ENCODE results near the gene OPCML. TPM values are rescaled to one million over a fixed set of nuclear protein-coding genes. Genes with fewer than 3 reads are reported as not detected.

OPCML gene
- total RNA-seq (2021; ENCODE audit: unreplicated experiment) (not detected), Bru-seq, nascent RNA (percentile 1 among the genes with signal in this experiment), BruChase-seq, experiment 1, labeled RNA remaining after a 2-hour chase (percentile 0 among the genes with signal in this experiment), BruChase-seq, experiment 2, labeled RNA remaining after a 6-hour chase (percentile 1 among the genes with signal in this experiment)
- polyA plus RNA-seq (2012; ENCODE audit: insufficient read length) = not detected
- long read RNA-seq = 0 reads

DNA sequence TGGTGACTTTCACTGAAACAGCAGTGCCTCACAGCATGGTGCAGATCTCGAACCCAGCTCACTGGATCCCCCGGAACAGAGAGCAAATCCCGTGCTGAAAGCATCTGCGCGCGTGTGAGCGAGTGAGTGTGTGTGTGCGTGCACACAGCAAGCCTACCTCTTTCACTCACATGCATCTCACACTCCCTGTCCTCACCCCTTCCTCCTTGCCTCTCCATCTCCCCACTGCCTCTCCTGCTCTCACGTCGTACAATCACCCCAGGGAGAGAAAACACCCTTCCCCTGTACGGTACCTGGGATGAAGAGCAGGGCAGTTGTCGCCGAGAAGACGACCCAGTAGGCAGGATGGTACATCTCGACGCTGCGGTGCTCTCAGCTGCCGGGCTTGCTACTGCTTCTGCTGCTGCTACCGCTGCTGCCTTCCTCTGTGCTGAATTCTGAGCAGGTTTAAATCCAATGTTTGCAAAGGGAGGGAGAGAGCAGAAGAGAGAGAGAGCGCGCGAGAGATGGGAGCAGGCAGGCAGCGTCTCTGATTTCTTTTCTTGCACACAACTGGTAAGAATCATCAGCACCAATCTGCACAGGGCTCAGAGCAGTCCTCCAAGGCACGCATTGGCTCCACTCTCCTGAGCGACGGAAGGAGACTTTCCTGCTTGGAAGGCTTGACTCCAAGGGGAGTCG, at the start of gene OPCML:
Gene OPCML, minus strand, starts transcription at position 531 of the 681 bp plus-strand sequence.
- ATAC-seq = peak; percentile 65
- H3K36me3 ChIP-seq (ENCODE audit: control insufficient read depth, insufficient read depth, low read length) = no peaks in the 10 kb centered on the region
- POLR2A ChIA-PET = no interaction called here
- CTCF ChIA-PET = no interaction called here
- no peaks in the 10 kb centered on the region for H3K9me3 ChIP-seq (ENCODE audit: control insufficient read depth, insufficient read depth, low read depth, low read length)
- H3K27me3 ChIP-seq (ENCODE audit: control insufficient read depth, insufficient read depth, low read length) = peaks cover 22% of the 10 kb centered on the region
- no TSS peak for BruUV-seq (replicated peaks)
- TF ChIP-seq SIN3A (IDR thresholded peaks at IDR 0.05; ENCODE audit: borderline replicate concordance, insufficient read depth, low read depth, low read length) = no peak
- no peak for TF ChIP-seq CTCF (IDR thresholded peaks at IDR 0.05)
- no peak for TF ChIP-seq POLR2AphosphoS5 (IDR thresholded peaks at IDR 0.05; ENCODE audit: low read depth, low read length)
- TF ChIP-seq, protein P1, sequence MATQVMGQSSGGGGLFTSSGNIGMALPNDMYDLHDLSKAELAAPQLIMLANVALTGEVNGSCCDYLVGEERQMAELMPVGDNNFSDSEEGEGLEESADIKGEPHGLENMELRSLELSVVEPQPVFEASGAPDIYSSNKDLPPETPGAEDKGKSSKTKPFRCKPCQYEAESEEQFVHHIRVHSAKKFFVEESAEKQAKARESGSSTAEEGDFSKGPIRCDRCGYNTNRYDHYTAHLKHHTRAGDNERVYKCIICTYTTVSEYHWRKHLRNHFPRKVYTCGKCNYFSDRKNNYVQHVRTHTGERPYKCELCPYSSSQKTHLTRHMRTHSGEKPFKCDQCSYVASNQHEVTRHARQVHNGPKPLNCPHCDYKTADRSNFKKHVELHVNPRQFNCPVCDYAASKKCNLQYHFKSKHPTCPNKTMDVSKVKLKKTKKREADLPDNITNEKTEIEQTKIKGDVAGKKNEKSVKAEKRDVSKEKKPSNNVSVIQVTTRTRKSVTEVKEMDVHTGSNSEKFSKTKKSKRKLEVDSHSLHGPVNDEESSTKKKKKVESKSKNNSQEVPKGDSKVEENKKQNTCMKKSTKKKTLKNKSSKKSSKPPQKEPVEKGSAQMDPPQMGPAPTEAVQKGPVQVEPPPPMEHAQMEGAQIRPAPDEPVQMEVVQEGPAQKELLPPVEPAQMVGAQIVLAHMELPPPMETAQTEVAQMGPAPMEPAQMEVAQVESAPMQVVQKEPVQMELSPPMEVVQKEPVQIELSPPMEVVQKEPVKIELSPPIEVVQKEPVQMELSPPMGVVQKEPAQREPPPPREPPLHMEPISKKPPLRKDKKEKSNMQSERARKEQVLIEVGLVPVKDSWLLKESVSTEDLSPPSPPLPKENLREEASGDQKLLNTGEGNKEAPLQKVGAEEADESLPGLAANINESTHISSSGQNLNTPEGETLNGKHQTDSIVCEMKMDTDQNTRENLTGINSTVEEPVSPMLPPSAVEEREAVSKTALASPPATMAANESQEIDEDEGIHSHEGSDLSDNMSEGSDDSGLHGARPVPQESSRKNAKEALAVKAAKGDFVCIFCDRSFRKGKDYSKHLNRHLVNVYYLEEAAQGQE (IDR thresholded peaks at IDR 0.05; ENCODE audit: insufficient read depth in 1 of 2, low read depth in 2 of 2, low read length in 1 of 2) = no peak
- TF ChIP-seq TCF7L2 (IDR thresholded peaks at IDR 0.05; ENCODE audit: low read depth, low read length) = no peak
- no peaks in the 10 kb centered on the region for H3K4me1 ChIP-seq (ENCODE audit: control insufficient read depth, insufficient read depth, low read length)
- DNase-seq (ENCODE audit: low read depth, low spot score) = no peak
- in situ Hi-C loops (cut with HindIII; ENCODE audit: low pct_unique_long_range_greater_than_20kb, low sequenced_read_pairs) = no loop called here
- intact Hi-C loops (cut with micrococcal nuclease; ENCODE audit: unreplicated experiment) = no loop called here
- peak within 1 kb of the TSS in 1 of 2 experiments; percentile 4; a peak in 1 of 4 replicates for H3K4me3 ChIP-seq (ENCODE audit: low read depth in 2 of 2, low read length in 2 of 2)
- no peak within 1 kb of the TSS for H3K27ac ChIP-seq (ENCODE audit: low read length)

DNA sequence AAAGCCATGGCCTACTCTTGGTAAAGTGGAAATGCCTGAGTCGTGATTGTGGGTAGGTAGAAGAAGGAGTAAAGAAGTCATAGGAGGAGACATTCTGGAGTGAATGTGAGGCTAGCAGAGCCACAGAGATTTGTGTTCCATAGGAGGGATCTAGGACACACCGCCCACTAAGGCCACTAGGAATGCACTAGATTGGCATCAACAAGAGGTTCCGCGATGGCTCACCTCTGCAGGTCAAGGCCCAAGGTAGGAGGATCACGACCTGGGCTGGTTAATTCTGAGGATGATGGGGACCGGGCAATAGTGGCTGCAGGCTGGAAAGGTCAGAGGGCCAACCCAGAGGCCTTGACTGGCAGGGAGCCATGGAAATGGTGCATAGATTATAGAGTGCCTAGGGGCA, 48.8 kb upstream of the OPCML start:
- TF ChIP-seq SIN3A (IDR thresholded peaks at IDR 0.05; ENCODE audit: borderline replicate concordance, insufficient read depth, low read depth, low read length) (no peak), POLR2AphosphoS5 (IDR thresholded peaks at IDR 0.05; ENCODE audit: low read depth, low read length) (no peak), TCF7L2 (IDR thresholded peaks at IDR 0.05; ENCODE audit: low read depth, low read length) (no peak), CTCF (IDR thresholded peaks at IDR 0.05) (no peak)
- TF ChIP-seq, protein P1 (IDR thresholded peaks at IDR 0.05; ENCODE audit: insufficient read depth in 1 of 2, low read depth in 2 of 2, low read length in 1 of 2) = no peak
- Histone ChIP-seq H3K27ac (ENCODE audit: low read length) (no peak overlapping the region), H3K4me1 (ENCODE audit: control insufficient read depth, insufficient read depth, low read length) (no peaks in the 10 kb centered on the region), H3K9me3 (ENCODE audit: control insufficient read depth, insufficient read depth, low read depth, low read length) (no peaks in the 10 kb centered on the region), H3K27me3 (ENCODE audit: control insufficient read depth, insufficient read depth, low read length) (no peaks in the 10 kb centered on the region), H3K4me3 (ENCODE audit: low read depth in 2 of 2, low read length in 2 of 2) (no peak overlapping the region), H3K36me3 (ENCODE audit: control insufficient read depth, insufficient read depth, low read length) (no peaks in the 10 kb centered on the region)
- DNase-seq (ENCODE audit: low read depth, low spot score) (no peak), ATAC-seq (no peak)
- ChIA-PET POLR2A (no interaction called here), CTCF (no interaction called here)
- in situ Hi-C loops (cut with HindIII; ENCODE audit: low pct_unique_long_range_greater_than_20kb, low sequenced_read_pairs) (no loop called here), intact Hi-C loops (cut with micrococcal nuclease; ENCODE audit: unreplicated experiment) (no loop called here)
- BruUV-seq (replicated peaks) = no TSS peak
